Dendritic cell treated with granulocyte-macrophage colony-stimulating factor and Interleukin-4, amounts not matched to agents 40 ng/mL and 50 ng/mL, for 4 days (primary cell): ENCODE results near the gene DHRS1.

Experiments
- H3K27ac Mint-ChIP-seq: one replicate; pipeline ENCODE4 v1.8.0; 2022; ENCODE audit warnings: mild to moderate bottlenecking, mixed read lengths
- H3K27me3 Mint-ChIP-seq: one replicate; pipeline ENCODE4 v1.8.0; 2022; ENCODE audit warnings: mild to moderate bottlenecking, mixed read lengths
- H3K36me3 Mint-ChIP-seq: one replicate; pipeline ENCODE4 v1.8.0; 2022; ENCODE audit warnings: low read depth, mixed read lengths
- H3K4me1 Mint-ChIP-seq: one replicate; pipeline ENCODE4 v1.8.0; 2022; ENCODE audit warnings: low read depth, mixed read lengths
- H3K4me3 Mint-ChIP-seq: one replicate; pipeline ENCODE4 v1.8.0; 2022; ENCODE audit warnings: mild to moderate bottlenecking, moderate library complexity, mixed read lengths
- H3K9me3 Mint-ChIP-seq: one replicate; pipeline ENCODE4 v1.8.0; 2022; ENCODE audit warnings: mixed read lengths
- intact Hi-C: fragments of 100-400 bp; cut with micrococcal nuclease; formaldehyde crosslinking; loops from one replicate; pipeline ENCODE4 v1.15.0; 2022

The DHRS1 gene

DNA sequence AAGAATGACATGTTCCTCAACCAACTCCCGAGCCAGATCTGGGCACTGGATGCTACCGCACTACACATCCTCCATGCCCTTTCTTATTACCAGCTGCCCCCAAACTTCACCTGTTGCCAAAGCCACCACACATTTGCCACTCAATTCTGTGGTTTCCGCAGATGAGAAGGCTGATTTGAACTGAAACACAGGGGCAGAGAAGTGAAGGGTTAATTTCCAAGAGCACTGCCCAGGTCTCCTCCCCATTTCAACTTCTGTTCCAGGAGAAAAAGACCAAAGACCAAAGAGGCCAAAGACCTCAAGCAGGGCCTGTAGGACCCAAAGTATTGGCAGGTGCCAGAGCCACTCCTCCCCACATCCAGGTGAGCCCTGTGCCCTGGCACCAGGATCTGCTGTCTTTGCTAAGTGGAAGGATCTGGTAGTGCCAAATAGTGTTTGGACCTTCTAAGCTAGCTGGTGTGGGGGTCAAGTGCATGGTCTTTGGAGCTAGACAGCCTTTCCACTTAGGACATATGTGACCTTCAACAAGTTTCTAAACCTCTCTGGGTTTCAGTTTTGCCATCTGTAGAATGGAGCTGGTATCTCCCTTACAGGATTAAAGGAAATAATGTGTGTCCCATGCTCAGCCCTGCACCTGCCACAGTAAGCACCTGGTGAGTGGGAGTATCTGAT lies 8.0 kb downstream of the DHRS1 start:
- Mint-ChIP-seq H3K9me3 (no peaks in the 10 kb centered on the region), H3K27me3 (no peaks in the 10 kb centered on the region)

DNA sequence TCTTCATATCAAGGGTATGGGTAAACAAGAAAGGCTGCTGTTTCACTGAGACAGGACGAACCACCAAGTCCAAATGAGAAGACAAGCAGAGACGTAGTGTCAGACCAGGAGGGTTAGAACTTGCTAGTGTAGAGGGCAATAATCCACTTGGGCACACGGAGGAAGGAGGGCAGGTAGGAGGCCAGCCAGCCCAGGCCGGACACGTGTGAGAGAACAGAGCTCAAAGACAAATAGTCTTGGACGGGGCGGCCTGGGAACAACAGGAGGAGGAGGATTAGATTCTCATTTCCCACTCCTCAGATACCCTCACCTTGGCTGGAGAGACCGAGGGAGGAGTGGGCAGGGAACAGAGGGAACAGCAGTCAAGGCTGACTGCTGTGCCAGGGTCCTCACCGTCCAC lies 8.8 kb downstream of the DHRS1 start:
- intact Hi-C loops = no loop called here
- H3K27ac Mint-ChIP-seq = peak overlapping the region; percentile 8
- no peak overlapping the region for H3K4me3 Mint-ChIP-seq
- H3K36me3 Mint-ChIP-seq = peaks cover 59% of the 10 kb centered on the region
- peaks cover 11% of the 10 kb centered on the region for H3K4me1 Mint-ChIP-seq
- H3K9me3 Mint-ChIP-seq = no peaks in the 10 kb centered on the region
- no peaks in the 10 kb centered on the region for H3K27me3 Mint-ChIP-seq

More for the DNA sequence above, 8.0 kb downstream of the DHRS1 start:
- H3K27ac Mint-ChIP-seq = peak overlapping the region; percentile 8
- intact Hi-C loops = no loop called here
- H3K36me3 Mint-ChIP-seq = peaks cover 67% of the 10 kb centered on the region
- peaks cover 18% of the 10 kb centered on the region for H3K4me1 Mint-ChIP-seq
- no peak overlapping the region for H3K4me3 Mint-ChIP-seq

DNA sequence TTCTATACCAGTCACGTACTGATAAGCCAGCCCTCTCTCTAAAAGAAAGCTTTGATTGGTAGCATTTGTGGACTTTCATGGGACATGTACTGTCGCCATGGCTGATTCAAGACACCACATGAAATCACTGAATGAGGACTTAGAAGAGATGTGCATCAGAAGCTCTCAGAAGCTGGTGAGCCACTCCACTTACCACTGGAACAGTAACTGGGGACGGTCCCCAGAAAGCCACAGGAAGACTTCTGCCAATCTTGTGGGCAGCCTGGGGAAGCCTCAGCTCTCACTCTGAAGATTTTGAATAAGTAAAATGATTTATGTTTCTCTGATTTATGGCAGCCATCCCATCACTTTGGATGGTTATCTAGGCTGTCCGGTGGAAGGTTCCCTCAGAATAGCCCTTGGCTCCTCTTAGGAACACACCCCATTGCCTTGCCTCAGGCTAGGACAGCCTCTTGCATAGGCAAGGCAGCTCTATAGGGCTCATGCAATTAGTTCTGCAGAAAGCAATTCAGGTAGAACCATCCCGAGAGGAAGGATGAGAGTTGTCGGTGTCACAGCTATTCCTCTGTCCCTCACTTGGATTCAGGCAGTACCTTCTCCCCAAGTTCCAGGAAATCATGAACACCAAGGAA lies 9.8 kb downstream of the DHRS1 start:
- intact Hi-C loops = no loop called here
- H3K4me3 Mint-ChIP-seq = no peak overlapping the region
- H3K36me3 Mint-ChIP-seq = peaks cover 49% of the 10 kb centered on the region
- peaks cover 11% of the 10 kb centered on the region for H3K4me1 Mint-ChIP-seq
- H3K27me3 Mint-ChIP-seq = no peaks in the 10 kb centered on the region
- H3K9me3 Mint-ChIP-seq = no peaks in the 10 kb centered on the region
- no peak overlapping the region for H3K27ac Mint-ChIP-seq

DNA sequence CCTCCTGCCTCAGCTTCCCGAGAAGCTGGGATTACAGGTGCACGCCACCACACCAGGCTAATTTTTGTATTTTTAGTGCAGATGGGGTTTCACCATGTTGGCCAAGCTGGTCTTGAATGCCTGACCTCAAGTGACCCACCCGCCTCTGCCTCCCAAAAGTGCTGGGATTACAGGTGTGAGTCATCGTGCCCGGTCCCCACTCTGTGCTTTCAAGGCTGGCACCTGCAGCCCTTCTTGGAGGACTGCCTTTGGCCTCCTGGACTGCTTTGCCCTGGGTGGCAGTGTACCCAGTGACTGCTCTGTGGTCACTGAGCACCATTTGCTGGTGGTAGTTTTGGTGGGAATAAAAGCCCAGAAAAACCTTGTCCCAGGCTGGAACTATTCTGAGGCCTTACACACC lies 12.6 kb downstream of the DHRS1 start:
- no peak overlapping the region for H3K4me3 Mint-ChIP-seq
- peaks cover 31% of the 10 kb centered on the region for H3K4me1 Mint-ChIP-seq
- no peaks in the 10 kb centered on the region for H3K9me3 Mint-ChIP-seq
- intact Hi-C loops = no loop called here
- H3K27me3 Mint-ChIP-seq = no peaks in the 10 kb centered on the region
- peaks cover 30% of the 10 kb centered on the region for H3K36me3 Mint-ChIP-seq
- H3K27ac Mint-ChIP-seq = peak overlapping the region; percentile 23

DNA sequence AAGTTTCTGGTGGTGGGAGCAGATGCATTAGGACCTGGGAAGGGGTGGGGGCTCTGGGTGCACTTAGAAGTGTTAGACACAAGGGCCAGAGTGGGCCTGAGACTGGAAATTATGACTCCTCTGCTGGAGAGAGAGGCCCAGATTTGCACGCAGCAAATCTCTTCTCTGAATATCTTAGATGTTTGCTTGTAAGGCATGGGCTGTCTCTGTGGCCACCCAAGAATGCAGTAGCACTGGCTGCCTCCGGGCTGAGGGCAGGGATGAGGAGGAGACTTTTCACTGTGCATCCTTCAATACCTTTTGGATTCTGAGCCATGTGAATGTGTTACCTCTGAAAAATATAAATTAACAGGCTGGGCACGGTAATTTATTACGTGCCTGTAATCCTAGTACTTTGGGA lies 14.2 kb downstream of the DHRS1 start:
- Mint-ChIP-seq H3K4me3 (no peak overlapping the region), H3K36me3 (peaks cover 14% of the 10 kb centered on the region), H3K4me1 (peaks cover 48% of the 10 kb centered on the region), H3K27me3 (no peaks in the 10 kb centered on the region), H3K27ac (peak overlapping the region; percentile 73), H3K9me3 (no peaks in the 10 kb centered on the region)
- intact Hi-C loops = no loop called here

DNA sequence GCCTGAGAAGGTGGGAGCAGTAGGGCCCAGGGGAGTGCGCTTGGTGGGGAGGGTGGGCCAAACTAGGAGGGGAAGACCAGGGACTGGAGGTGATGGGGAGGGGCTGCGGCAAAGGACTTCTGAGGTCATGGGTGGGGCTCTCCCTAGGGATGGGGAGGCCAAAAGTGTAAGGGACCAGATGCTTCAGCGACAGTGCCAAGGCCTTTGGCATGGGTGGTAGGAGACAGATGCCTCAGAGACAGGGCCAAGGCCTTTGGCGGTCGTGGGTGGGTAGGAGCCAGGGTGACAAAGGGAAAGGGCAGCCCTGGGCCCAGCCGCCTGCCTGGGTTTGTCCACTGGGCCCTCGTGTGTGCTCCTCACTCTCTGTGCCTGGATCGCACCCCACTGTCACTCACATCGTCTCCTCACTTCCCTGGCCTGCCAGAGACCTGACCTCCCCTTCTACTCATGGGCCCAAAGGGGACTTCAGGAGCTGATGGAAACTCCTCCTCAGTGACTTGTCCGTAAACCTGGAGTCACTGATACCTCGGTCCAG lies 15.0 kb downstream of the DHRS1 start:
- Mint-ChIP-seq H3K36me3 (peaks cover 6% of the 10 kb centered on the region), H3K9me3 (no peaks in the 10 kb centered on the region), H3K4me3 (no peak overlapping the region), H3K27me3 (no peaks in the 10 kb centered on the region), H3K4me1 (peaks cover 56% of the 10 kb centered on the region), H3K27ac (peak overlapping the region; percentile 73)
- intact Hi-C loops = no loop called here

DNA sequence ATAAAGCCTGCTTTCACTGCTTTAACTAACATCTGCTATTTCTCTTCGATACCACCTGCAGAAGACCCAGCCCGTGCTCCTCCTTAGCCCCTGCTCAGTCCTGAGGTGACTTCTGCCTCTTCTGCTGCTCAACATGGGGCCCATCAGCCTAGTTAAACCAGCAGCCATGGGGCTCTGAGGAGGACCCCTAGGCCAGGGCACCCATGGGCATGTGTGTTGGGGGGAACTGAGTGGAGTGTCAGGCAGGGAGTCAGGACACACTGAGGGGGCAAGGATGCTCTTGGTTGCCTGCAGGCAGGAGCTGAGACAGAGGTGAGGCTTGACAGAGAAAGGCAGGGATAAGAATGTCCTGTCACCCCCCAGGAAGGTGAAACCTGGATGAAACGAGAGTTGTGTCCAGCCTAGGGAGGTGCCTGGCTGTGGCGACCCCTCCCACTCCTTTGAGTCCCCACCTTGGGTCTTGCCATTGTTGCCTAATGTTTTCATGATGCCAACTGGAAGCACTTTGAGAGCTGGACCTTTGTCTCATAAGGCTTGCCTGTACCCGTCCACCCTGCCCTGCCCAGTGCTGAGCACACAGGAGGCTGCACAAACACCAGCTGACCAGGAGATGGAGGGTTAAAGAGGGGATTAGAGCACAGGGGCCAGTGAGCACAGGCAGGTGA lies 15.7 kb downstream of the DHRS1 start:
- no peaks in the 10 kb centered on the region for H3K9me3 Mint-ChIP-seq
- H3K27ac Mint-ChIP-seq = peak overlapping the region; percentile 73
- intact Hi-C loops = no loop called here
- no peaks in the 10 kb centered on the region for H3K27me3 Mint-ChIP-seq
- H3K4me3 Mint-ChIP-seq = no peak overlapping the region
- peaks cover 62% of the 10 kb centered on the region for H3K4me1 Mint-ChIP-seq
- H3K36me3 Mint-ChIP-seq = no peaks in the 10 kb centered on the region

DNA sequence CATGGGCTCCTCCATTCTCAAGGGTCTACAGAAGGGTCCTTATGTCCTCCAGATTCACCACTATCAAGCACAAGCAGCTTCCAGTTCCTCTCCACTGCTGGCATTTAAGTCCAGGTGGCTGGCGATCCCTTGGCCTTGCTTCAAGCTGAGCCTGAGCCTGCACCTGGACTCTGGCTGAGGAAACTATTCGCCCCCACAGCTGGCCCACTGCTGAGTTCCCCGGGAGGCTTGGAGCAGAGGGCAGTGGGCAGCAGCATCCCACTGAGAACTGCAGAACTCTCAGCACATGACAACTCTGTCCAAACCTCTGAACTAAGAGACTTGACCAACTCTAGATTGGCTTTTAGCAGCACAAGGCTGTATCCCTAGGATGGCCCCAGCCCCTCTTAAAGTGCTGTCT lies 16.8 kb downstream of the DHRS1 start:
- no peak overlapping the region for H3K4me3 Mint-ChIP-seq
- peaks cover 8% of the 10 kb centered on the region for H3K36me3 Mint-ChIP-seq
- peak overlapping the region; percentile 86 for H3K27ac Mint-ChIP-seq
- H3K9me3 Mint-ChIP-seq = no peaks in the 10 kb centered on the region
- intact Hi-C loops = no loop called here
- H3K4me1 Mint-ChIP-seq = peaks cover 68% of the 10 kb centered on the region
- no peaks in the 10 kb centered on the region for H3K27me3 Mint-ChIP-seq

DNA sequence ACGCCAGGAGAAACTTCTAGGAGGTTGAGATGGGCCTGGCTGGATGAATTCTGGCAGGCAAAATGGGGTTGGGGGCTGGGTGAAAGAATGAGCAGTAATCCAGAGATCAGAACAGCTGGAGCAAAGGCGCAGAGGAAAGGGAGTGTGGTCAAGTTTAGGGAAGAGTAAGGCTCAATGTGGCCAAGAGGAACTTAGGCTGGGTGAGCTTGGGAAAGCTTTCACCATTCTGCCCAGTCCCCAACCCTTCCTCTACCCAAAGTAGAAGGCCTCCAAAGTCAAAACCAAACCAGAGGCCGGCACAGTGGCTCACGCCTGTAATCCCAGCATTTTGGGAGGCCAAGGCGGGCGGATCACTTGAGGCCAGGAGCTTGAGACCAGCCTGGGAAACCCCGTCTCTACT lies 17.9 kb downstream of the DHRS1 start:
- Mint-ChIP-seq H3K27ac (peak overlapping the region; percentile 86), H3K36me3 (peaks cover 8% of the 10 kb centered on the region), H3K27me3 (no peaks in the 10 kb centered on the region), H3K4me1 (peaks cover 74% of the 10 kb centered on the region), H3K9me3 (no peaks in the 10 kb centered on the region), H3K4me3 (no peak overlapping the region)
- intact Hi-C loops = no loop called here

DNA sequence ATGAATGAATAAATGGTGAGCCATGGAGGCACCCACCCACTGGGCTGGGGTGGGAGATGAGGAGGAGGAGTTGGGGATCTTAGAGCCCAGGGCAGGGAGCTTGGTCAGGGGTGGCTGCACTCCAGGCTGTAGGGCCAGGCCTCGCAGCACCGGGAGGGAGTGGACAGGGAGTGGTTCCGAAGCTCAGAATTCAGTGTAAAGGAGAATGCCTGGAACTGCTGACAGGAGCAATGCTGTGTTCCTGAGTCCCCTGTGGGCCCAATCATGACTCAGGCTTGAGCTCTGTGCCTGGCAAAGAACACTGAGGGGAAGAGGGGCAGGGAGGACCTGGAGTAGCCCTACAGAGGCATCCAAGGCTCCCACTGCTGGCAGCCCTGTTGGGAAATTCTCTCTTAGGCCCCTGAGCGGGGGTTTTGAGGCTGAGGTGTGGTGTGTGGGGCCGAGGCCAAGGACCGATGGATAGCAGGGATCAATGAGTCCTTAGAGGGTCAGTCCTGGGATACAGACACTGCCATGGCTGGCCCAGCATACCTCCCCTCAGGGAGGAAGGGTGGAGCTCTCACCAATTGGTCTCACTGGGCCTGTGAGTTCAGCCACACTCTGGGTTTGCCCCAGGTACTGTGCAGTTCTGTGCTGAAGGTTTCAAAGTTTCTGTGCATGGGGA lies 18.7 kb downstream of the DHRS1 start:
- intact Hi-C loops = no loop called here
- H3K27ac Mint-ChIP-seq = peak overlapping the region; percentile 86

DNA sequence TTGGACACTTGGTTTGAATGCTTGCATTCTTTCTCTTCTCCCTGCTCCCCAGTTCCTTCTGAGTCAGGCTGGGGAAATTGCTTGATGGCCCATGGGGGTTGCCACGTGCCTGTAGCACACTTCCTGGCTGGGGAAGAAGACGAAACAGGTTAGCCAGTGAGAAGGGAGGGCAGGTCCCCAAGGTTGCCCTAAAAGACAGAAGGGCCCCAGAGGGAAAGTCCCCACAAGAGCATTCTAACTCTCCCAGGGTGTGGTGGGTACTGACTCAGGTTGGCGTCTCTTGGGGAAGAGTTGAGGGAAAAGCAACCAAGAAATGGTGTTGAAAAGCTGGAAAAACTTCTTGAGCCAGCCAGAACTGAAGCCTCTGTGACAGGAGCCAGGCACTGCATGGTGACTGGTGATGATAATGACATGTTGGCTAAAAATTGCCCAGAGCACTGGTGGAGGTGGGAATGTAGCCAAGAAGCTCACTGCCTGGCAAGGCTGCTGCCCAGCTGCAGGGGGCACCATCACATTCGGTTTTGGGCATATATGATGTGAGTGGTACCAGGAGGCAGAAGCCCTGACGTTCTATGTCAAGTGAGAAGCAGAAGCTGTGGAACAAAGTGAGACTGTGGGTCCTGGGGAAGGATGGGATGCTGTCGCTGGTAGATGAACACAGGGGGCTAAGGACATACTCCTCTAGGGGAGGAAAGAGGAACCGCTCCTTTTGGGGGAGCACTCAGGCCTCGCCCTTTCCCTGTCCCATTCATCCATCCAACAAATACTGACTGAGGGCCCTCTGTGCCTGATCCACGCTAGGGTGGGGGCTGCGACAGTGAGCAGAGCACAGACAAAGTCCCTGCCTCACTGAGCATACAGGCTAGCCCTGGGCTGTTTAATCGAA lies 20.0 kb downstream of the DHRS1 start:
- no peaks in the 10 kb centered on the region for H3K27me3 Mint-ChIP-seq
- H3K4me1 Mint-ChIP-seq = peaks cover 87% of the 10 kb centered on the region
- peak overlapping the region; percentile 86 for H3K27ac Mint-ChIP-seq
- H3K9me3 Mint-ChIP-seq = no peaks in the 10 kb centered on the region
- intact Hi-C loops = loop anchor here (1.0 kb wide), 1 partner anchor 18 kb away; no protein-coding TSS in a partner anchor
- peaks cover 8% of the 10 kb centered on the region for H3K36me3 Mint-ChIP-seq
- H3K4me3 Mint-ChIP-seq = no peak overlapping the region

More for the DNA sequence above, 18.7 kb downstream of the DHRS1 start:
- H3K4me3 Mint-ChIP-seq = no peak overlapping the region
- H3K9me3 Mint-ChIP-seq = no peaks in the 10 kb centered on the region
- H3K27me3 Mint-ChIP-seq = no peaks in the 10 kb centered on the region
- peaks cover 8% of the 10 kb centered on the region for H3K36me3 Mint-ChIP-seq
- H3K4me1 Mint-ChIP-seq = peaks cover 79% of the 10 kb centered on the region

DNA sequence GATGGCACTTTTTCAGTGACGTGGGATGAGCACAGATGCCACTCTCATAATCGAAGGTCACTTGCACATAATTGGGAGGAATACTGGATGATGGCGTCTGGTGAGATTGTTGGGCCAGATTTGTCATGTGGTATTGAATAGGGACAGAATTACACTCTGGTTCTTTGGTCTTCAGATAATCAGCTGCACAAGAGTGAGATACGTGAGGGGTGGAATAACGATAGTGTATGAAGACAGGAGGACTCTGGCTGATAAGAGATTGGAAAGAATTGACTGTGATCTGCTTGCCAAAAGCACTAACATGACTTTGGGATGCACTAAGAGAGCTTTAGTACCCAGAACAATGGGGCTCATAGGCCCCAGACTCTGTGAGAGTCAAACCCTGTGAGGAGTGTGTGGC lies 21.2 kb downstream of the DHRS1 start:
- Mint-ChIP-seq H3K27ac (peak overlapping the region; percentile 86), H3K4me1 (peaks cover 87% of the 10 kb centered on the region), H3K27me3 (no peaks in the 10 kb centered on the region), H3K9me3 (no peaks in the 10 kb centered on the region), H3K4me3 (peak overlapping the region; percentile 35), H3K36me3 (peaks cover 8% of the 10 kb centered on the region)
- intact Hi-C loops = no loop called here

DNA sequence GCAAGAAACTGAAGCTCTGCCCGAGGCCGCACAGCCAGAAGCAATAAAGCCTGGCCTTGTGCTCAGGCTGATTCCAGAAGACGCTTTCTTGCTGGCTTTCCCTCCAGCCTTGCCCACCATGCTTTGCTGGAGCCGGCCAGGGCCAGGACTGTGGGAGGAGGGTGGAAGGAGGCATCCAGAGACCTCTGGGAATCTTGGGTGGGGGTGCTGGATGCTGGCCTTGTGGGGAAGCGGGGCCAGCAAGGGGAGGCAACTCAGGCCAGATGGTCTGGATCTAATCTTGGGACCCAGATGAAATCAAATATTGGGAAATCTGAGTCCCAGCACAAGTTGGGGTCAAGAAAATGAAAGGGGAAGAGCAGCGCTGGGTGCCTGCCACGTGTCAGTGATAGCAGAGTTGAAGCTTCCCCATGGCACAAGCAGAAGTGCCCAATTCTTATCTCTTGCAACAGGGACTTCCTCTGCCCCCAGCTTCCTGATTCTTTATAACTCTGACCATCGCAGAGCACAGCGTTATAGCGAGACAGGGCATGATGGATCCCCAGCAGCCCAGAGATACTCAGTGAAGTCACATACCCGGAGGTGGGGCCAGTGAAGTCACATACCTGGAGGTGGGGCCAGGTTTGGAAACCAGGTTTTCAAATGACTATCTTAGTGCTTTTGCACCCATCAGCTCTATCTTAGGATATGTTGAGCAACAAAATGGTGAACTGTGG lies 21.8 kb downstream of the DHRS1 start:
- intact Hi-C loops = no loop called here
- H3K27ac Mint-ChIP-seq = peak overlapping the region; percentile 86
- H3K4me1 Mint-ChIP-seq = peaks cover 92% of the 10 kb centered on the region
- peaks cover 8% of the 10 kb centered on the region for H3K36me3 Mint-ChIP-seq
- no peaks in the 10 kb centered on the region for H3K9me3 Mint-ChIP-seq
- H3K27me3 Mint-ChIP-seq = no peaks in the 10 kb centered on the region
- H3K4me3 Mint-ChIP-seq = peak overlapping the region; percentile 41
